B cell (primary cell): ENCODE data around the gene MVB12B.

Source experiments
- CTCF ChIP-seq: fragments of 200-600 bp; IDR thresholded peaks from one replicate; pipeline ENCODE4 v1.8.0; 2022; ENCODE audit warnings: antibody characterized with exemption, mild to moderate bottlenecking
- EZH2 ChIP-seq: IDR thresholded peaks from 2 replicates; pipeline ENCODE4 v1.6.1; 2012; ENCODE audit warnings: borderline replicate concordance, low read depth, mild to moderate bottlenecking, moderate library complexity, low read length; ENCODE audit not compliant: insufficient read depth, poor library complexity, severe bottlenecking

- TF ChIP-seq CTCF (no peak), EZH2 (no peak)
Observed at GRCh38 chr9:126454795-126455194, 128.2 kb downstream of the MVB12B start.
